Endodermal cell (in vitro differentiated cells): Measurements from ENCODE around the gene CCDC97. TPM values are rescaled to one million over a fixed set of nuclear protein-coding genes. Genes with fewer than 3 reads are reported as not detected.

Experiments used
- DNase-seq: peaks from one replicate; pipeline ENCODE4 v3.0.0-alpha.2; 2017
- H3K27ac ChIP-seq: 2 replicates; pipeline ENCODE4 v1.5.1; 2013; ENCODE audit warnings: mild to moderate bottlenecking, low read depth, low read length, moderate library complexity
- H3K27me3 ChIP-seq: 2 replicates; pipeline ENCODE4 v1.6.1; 2013; ENCODE audit warnings: mild to moderate bottlenecking, low read length, moderate library complexity; ENCODE audit not compliant: insufficient read depth, control insufficient read depth, poor library complexity, severe bottlenecking
- H3K36me3 ChIP-seq: 2 replicates; pipeline ENCODE4 v1.7.0; 2013; ENCODE audit warnings: mild to moderate bottlenecking, low read length, moderate library complexity; ENCODE audit not compliant: control insufficient read depth, insufficient read depth
- H3K4me1 ChIP-seq: one replicate; pipeline ENCODE4 v1.7.0; 2013; ENCODE audit warnings: low read length; ENCODE audit not compliant: control insufficient read depth, insufficient read depth
- H3K4me3 ChIP-seq: 2 replicates; pipeline ENCODE4 v1.5.1; 2013; ENCODE audit warnings: mild to moderate bottlenecking, low read length, moderate library complexity
- H3K9ac ChIP-seq: 2 replicates; pipeline ENCODE4 v1.6.1; 2013; ENCODE audit warnings: mild to moderate bottlenecking, low read length, moderate library complexity; ENCODE audit not compliant: poor library complexity, severe bottlenecking; ENCODE audit errors: extremely low read depth
- H3K9me3 ChIP-seq: 2 replicates; pipeline ENCODE4 v1.6.1; 2013; ENCODE audit warnings: mild to moderate bottlenecking, low read length, moderate library complexity; ENCODE audit not compliant: control insufficient read depth
- H3K27ac Mint-ChIP-seq: 2 replicates; pipeline ENCODE4 v1.8.0; 2020; ENCODE audit warnings: mixed read lengths
- H3K27me3 Mint-ChIP-seq: 2 replicates; pipeline ENCODE4 v1.8.0; 2021; ENCODE audit warnings: mild to moderate bottlenecking, mixed read lengths; ENCODE audit not compliant: insufficient read depth
- H3K36me3 Mint-ChIP-seq: 2 replicates; pipeline ENCODE4 v1.8.0; 2020; ENCODE audit warnings: low read depth, mixed read lengths
- H3K4me1 Mint-ChIP-seq: 2 replicates; pipeline ENCODE4 v1.8.0; 2020; ENCODE audit warnings: mixed read lengths
- H3K4me3 Mint-ChIP-seq: 2 replicates; pipeline ENCODE4 v1.8.0; 2020; ENCODE audit warnings: mild to moderate bottlenecking, moderate library complexity, mixed read lengths
- H3K9me3 Mint-ChIP-seq: 2 replicates; pipeline ENCODE4 v1.8.0; 2020; ENCODE audit warnings: mild to moderate bottlenecking, mixed read lengths
- CTCF ChIP-seq: fragments of 200-600 bp; sonication (generic); conservative IDR thresholded peaks from 2 replicates; pipeline ENCODE4 v1.5.0; 2021; ENCODE audit warnings: antibody characterized with exemption, mild to moderate bottlenecking
- WGBS, 2 experiments: methylation state at CpG; one replicate each; pipeline versions ENCODE4 v1.1.5 to v1.1.7; 2013; ENCODE audit warnings: missing lambda C conversion rate in 2 of 2, mixed read lengths in 1 of 2; ENCODE audit not compliant: insufficient coverage in 1 of 2, insufficient read length in 1 of 2; 5-methylcytosine and 5-hydroxymethylcytosine counted together
- total RNA-seq, 2 donors: library from RNA; stranded (reverse); fragmentation: NEBNext Ultra II Directional in 1 of 2; extraction: Animal tissue kit (Norgen Biotek cat#: 25700) in 1 of 2; gene quantifications; 2 replicates in 1 of 2; 3 replicates in 1 of 2; pipeline ENCODE4 v1.2.1, GENCODE V29; 2021

Gene CCDC97
- total RNA-seq, 2 donors from 2014 or later = 38.4 to 44.6 TPM

DNA sequence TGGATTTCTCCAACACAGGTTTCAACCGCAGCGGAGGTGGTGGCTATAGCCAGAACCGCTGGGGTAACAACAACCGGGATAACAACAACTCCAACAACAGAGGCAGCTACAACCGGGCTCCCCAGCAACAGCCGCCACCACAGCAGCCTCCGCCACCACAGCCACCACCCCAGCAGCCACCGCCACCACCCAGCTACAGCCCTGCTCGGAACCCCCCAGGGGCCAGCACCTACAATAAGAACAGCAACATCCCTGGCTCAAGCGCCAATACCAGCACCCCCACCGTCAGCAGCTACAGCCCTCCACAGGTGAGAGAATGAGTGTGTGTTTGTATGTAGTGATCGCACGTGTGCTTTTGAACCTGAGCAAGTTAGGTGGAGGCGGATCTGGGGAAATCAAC is 6.0 kb upstream of the CCDC97 start:
- Mint-ChIP-seq H3K27me3 (no peaks in the 10 kb centered on the region), H3K4me1 (peaks cover 7% of the 10 kb centered on the region), H3K27ac (peak overlapping the region; percentile 64), H3K4me3 (no peak overlapping the region), H3K36me3 (peaks cover 75% of the 10 kb centered on the region), H3K9me3 (no peaks in the 10 kb centered on the region)
- Histone ChIP-seq H3K36me3 (peaks cover 92% of the 10 kb centered on the region), H3K4me1 (peaks cover 3% of the 10 kb centered on the region), H3K27me3 (no peaks in the 10 kb centered on the region), H3K27ac (no peak overlapping the region), H3K4me3 (no peak overlapping the region), H3K9me3 (no peaks in the 10 kb centered on the region), H3K9ac (no peak overlapping the region)
- DNase-seq = no peak
- 88 to 92% methylated on average over 6 to 14 of the region's 14 CpGs for WGBS, 2 experiments
- TF ChIP-seq CTCF = no peak

DNA sequence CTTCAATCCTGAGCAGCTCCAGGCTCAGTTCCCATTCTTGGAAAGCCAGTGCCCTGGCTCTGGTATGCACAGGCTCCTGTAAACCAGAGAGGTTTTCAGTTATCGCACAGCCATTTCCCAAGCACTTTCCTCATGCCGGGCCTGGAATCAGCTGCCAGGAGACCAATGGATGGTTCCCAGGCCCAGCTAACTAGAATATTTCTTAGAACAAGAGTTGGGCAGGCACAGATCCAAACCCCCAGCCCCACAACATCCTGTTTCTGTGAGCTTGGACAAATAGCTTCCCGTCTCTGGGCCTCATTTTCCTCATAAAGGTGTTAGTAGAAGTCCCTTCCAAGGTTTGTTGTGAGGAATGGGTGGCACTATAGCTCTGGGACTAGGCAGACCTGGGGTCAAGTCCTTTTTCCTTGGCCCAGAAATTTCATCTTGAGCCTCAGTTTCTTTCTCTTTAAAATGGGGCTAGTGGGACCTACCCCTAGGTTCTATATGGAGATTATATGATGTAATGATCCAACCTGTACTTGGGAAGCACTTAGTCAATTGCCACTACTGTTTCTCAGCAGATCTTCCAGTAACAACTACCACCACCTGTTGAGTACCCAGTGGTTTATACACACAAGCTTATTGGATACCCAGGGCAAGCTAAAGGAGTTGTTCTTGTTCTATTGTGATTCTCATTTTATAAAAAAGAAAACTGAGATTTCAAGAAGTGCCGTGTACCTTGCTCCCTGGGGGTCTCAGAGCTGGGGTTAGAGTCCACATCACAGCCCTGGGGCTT is 5.1 kb upstream of the CCDC97 start:
- H3K9me3 Mint-ChIP-seq = no peaks in the 10 kb centered on the region
- Histone ChIP-seq H3K27me3 (no peaks in the 10 kb centered on the region), H3K27ac (no peak overlapping the region), H3K9ac (no peak overlapping the region), H3K4me1 (peaks cover 7% of the 10 kb centered on the region), H3K4me3 (no peak overlapping the region), H3K9me3 (no peaks in the 10 kb centered on the region), H3K36me3 (peaks cover 85% of the 10 kb centered on the region)
- H3K36me3 Mint-ChIP-seq = peaks cover 66% of the 10 kb centered on the region
- H3K4me3 Mint-ChIP-seq = no peak overlapping the region
- H3K27me3 Mint-ChIP-seq = no peaks in the 10 kb centered on the region
- TF ChIP-seq CTCF = no peak
- DNase-seq = no peak
- no peak overlapping the region for H3K27ac Mint-ChIP-seq
- 95 to 100% methylated on average over 2 to 4 of the region's 4 CpGs for WGBS, 2 experiments
- peaks cover 11% of the 10 kb centered on the region for H3K4me1 Mint-ChIP-seq

DNA sequence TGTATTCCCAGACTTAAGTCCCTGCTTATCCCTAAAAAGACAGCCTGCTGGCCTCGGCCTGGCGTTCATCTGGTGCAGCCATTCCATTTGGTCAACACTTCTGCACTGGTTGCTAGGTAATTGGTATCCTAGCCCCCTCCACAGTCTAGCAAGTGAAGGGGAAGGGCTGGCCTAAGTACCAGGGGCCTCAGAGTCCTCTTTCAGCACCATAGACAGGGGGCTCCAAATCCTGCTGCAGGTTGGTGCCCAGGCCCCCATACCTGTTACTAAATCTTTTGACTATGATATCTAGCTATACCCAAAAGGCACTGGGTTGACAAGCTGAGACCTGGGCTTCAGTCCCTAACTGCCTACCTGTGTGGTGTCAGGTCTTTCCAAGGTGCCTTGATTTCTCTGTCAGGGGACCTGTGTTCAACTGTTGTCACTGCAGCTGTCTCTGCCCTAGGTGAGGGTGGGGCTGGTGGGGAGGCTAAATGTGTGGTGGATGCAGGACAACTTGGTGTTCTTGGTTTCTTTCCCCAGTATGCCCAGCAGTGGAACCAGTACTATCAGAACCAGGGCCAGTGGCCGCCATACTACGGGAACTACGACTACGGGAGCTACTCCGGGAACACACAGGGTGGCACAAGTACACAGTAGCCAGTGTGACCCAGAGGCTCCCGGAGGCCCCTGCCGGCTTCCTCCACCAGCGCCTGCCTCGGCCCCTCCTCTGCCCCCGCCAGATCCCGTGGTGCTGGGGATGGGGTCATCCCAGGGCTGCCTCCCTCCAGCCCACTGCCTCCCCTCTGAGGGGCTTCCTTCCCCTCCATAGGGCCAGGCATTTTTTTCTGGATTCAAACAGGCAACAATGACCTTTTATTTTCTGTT is 3.8 kb upstream of the CCDC97 start:
- Histone ChIP-seq H3K4me3 (no peak overlapping the region), H3K27me3 (no peaks in the 10 kb centered on the region), H3K9ac (no peak overlapping the region), H3K27ac (no peak overlapping the region), H3K36me3 (peaks cover 72% of the 10 kb centered on the region), H3K9me3 (no peaks in the 10 kb centered on the region), H3K4me1 (peaks cover 7% of the 10 kb centered on the region)
- Mint-ChIP-seq H3K4me1 (peaks cover 16% of the 10 kb centered on the region), H3K9me3 (no peaks in the 10 kb centered on the region), H3K27ac (peak overlapping the region; percentile 64), H3K27me3 (peaks cover 2% of the 10 kb centered on the region), H3K36me3 (peaks cover 56% of the 10 kb centered on the region), H3K4me3 (no peak overlapping the region)
- DNase-seq = no peak
- WGBS, 2 experiments = 95% methylated on average over 13 of the region's 13 CpGs
- no peak for TF ChIP-seq CTCF
